Breast epithelium (tissue), 4 donors: ENCODE measurements around the gene KLHL29. TPM values are rescaled to one million over a fixed set of nuclear protein-coding genes. Genes with fewer than 3 reads are reported as not detected.

Experiments
- DNase-seq, 2 donors: peaks; one replicate each; pipeline ENCODE4 v3.0.0-alpha.2; 2019; ENCODE audit warnings: low spot score in 2 of 2
- H3K27ac ChIP-seq, 2 donors: fragments of 200-600 bp; sonication (generic) in 1 of 2; one replicate each; pipeline ENCODE4 v1.5.1; 2016 to 2019; ENCODE audit warnings: mild to moderate bottlenecking in 1 of 2
- H3K27me3 ChIP-seq, 2 donors: fragments of 200-600 bp; sonication (generic) in 1 of 2; one replicate each; pipeline versions ENCODE4 v1.5.1 to v1.6.0; 2017 to 2019; ENCODE audit warnings: control low read depth in 1 of 2, mild to moderate bottlenecking in 1 of 2
- H3K36me3 ChIP-seq: fragments of 200-600 bp; one replicate; pipeline ENCODE4 v1.5.1; 2019
- H3K4me1 ChIP-seq, 2 donors: fragments of 200-600 bp; sonication (generic); one replicate each; pipeline ENCODE4 v1.5.1; 2016 to 2019; ENCODE audit warnings: control low read depth in 1 of 2
- H3K4me3 ChIP-seq, 3 donors: fragments of 200-600 bp; sonication (generic); 1 replicate in 2 of 3; 2 replicates in 1 of 3; pipeline ENCODE4 v1.5.1; 2016 to 2019; ENCODE audit warnings: mild to moderate bottlenecking in 3 of 3, moderate library complexity in 2 of 3
- H3K9me3 ChIP-seq, 2 donors: fragments of 200-600 bp; sonication (generic) in 1 of 2; one replicate each; pipeline ENCODE4 v1.5.1; 2016 to 2019; ENCODE audit warnings: control low read depth in 1 of 2
- CTCF ChIP-seq, 3 donors: fragments of 450-650 bp; IDR thresholded peaks; one replicate each; pipeline ENCODE4 v1.5.1; 2016 to 2017; ENCODE audit warnings: antibody characterized with exemption in 3 of 3, mild to moderate bottlenecking in 3 of 3, moderate library complexity in 3 of 3
- POLR2A ChIP-seq: fragments of 450-650 bp; IDR thresholded peaks from one replicate; pipeline ENCODE4 v1.6.1; 2016; ENCODE audit warnings: antibody characterized with exemption, mild to moderate bottlenecking, moderate library complexity
- POLR2AphosphoS5 ChIP-seq, 3 donors: sonication (generic); formaldehyde crosslinking; IDR thresholded peaks; one replicate each; pipeline ENCODE4 v1.6.1; 2017; ENCODE audit warnings: antibody characterized with exemption in 3 of 3
- intact Hi-C: fragments of 100-400 bp; cut with DNase I; formaldehyde crosslinking; loops from one replicate; pipeline ENCODE4 v1.15.1; 2023; ENCODE audit warnings: low total_unique reads
- total RNA-seq, 3 donors: library from RNA; depleted of rRNA; stranded (reverse); fragments of >200 nt; gene quantifications; one replicate each; pipeline ENCODE4 v1.1.0, GENCODE V29; 2016

Gene KLHL29
- total RNA-seq, 3 donors from 2014 or later: 4.5 to 20.9 (median 14.7) TPM

GRCh38 chr2:23647563-23647962 is 262.6 kb downstream of the KLHL29 start:
- Histone ChIP-seq H3K9me3 (peaks cover 0 to 7% of the 10 kb centered on the region in 2 donors), H3K36me3 (no peaks in the 10 kb centered on the region), H3K27ac (peak overlapping the region; percentile 8 to 66), H3K4me3 (no peak overlapping the region), H3K27me3 (no peaks in the 10 kb centered on the region), H3K4me1 (no peaks in the 10 kb centered on the region)
- DNase-seq: no peak
- intact Hi-C loops: no loop called here
- no peak for TF ChIP-seq POLR2A
- TF ChIP-seq CTCF (IDR thresholded peaks at IDR 0.05): no peak
- no peak for TF ChIP-seq POLR2AphosphoS5 (IDR thresholded peaks at IDR 0.05)

- Histone ChIP-seq H3K27me3 (no peaks in the 10 kb centered on the region), H3K36me3 (no peaks in the 10 kb centered on the region), H3K4me3 (no peak overlapping the region), H3K27ac (no peak overlapping the region), H3K9me3 (no peaks in the 10 kb centered on the region), H3K4me1 (no peaks in the 10 kb centered on the region)
- DNase-seq: no peak
- intact Hi-C loops: no loop called here
- TF ChIP-seq POLR2A: no peak
- TF ChIP-seq CTCF (IDR thresholded peaks at IDR 0.05): no peak
- no peak for TF ChIP-seq POLR2AphosphoS5 (IDR thresholded peaks at IDR 0.05)
Observed at GRCh38 chr2:23649303-23649702, 264.3 kb downstream of the KLHL29 start.

DNA sequence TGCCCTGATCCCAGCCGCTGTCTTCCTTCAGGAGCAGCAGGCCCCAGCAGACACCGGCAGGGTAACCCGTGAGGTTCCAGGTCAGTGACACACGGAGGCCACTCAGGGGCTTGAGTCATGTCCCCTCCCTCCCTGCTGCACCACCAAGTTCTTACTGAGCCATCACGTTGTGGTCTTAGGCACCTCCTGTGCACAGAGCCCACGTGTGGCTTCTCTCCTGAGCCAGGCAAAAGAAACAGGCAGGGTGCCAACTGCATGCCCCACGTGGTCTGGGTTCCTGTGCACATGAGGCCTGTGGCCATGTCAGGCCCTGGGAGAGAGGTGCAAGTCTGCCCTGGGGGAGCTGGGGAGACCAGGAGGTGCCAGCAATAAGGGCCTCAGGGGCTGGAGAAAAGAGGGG is 264.8 kb downstream of the KLHL29 start:
- no peak overlapping the region for H3K4me3 ChIP-seq
- no peak for DNase-seq
- H3K9me3 ChIP-seq: no peaks in the 10 kb centered on the region
- no peak overlapping the region for H3K27ac ChIP-seq
- H3K36me3 ChIP-seq: no peaks in the 10 kb centered on the region
- no peaks in the 10 kb centered on the region for H3K27me3 ChIP-seq
- intact Hi-C loops: no loop called here
- no peak for TF ChIP-seq CTCF (IDR thresholded peaks at IDR 0.05)
- TF ChIP-seq POLR2AphosphoS5 (IDR thresholded peaks at IDR 0.05): no peak
- no peaks in the 10 kb centered on the region for H3K4me1 ChIP-seq

DNA sequence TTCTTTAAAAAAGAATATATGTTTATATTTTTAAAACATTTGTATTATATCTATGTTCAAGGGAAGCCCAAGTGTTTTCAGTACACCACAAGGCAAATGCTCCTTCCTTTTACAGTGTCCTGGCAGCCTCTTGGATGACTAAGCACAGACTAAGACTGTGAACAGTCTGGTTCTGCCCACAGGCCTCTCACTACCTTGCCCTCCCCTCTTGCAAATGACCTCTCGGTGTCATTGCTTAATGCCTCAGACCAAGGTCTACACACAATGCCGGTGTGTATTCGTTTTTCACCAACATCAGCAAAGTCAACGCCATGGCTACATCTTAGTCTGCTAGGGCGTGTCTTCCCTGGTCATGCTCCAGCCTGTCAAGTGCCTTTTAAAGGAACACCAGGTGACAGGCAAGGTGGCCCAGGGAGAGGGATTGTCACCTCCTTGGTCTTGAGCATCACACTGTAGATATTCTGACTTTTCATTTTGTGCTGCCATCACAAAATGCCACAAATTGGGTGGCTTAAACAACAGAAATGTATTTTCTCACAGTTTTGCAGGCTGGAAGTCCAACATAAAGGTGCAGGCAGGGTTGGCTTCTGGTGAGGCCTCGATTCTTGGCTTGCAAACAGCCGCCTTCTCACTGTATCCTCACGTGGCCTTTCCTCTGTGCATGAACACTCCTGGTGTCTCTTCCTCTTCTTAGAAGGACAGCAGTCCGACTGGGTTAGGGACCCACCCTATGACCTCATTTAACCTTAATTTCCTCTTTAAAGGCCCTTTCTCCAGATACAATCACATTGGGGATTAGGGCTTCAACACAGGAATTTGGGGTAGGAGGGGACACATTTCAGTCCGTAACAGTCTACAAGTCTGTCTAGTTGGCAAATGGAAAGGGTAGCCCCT is 266.5 kb downstream of the KLHL29 start:
- Histone ChIP-seq H3K4me3 (no peak overlapping the region), H3K27ac (no peak overlapping the region), H3K36me3 (no peaks in the 10 kb centered on the region), H3K9me3 (no peaks in the 10 kb centered on the region), H3K4me1 (no peaks in the 10 kb centered on the region), H3K27me3 (no peaks in the 10 kb centered on the region)
- no peak for TF ChIP-seq CTCF (IDR thresholded peaks at IDR 0.05)
- TF ChIP-seq POLR2AphosphoS5 (IDR thresholded peaks at IDR 0.05): no peak
- TF ChIP-seq POLR2A: no peak
- DNase-seq: no peak
- intact Hi-C loops: no loop called here

GRCh38 chr2:23653326-23653725 is 268.3 kb downstream of the KLHL29 start:
- intact Hi-C loops: no loop called here
- Histone ChIP-seq H3K9me3 (no peaks in the 10 kb centered on the region), H3K36me3 (no peaks in the 10 kb centered on the region), H3K27ac (no peak overlapping the region), H3K4me1 (no peaks in the 10 kb centered on the region), H3K4me3 (no peak overlapping the region), H3K27me3 (no peaks in the 10 kb centered on the region)
- TF ChIP-seq POLR2AphosphoS5 (IDR thresholded peaks at IDR 0.05): no peak
- no peak for TF ChIP-seq CTCF (IDR thresholded peaks at IDR 0.05)
- no peak for TF ChIP-seq POLR2A
- no peak for DNase-seq
